Astrocyte (in vitro differentiated cells and primary cell): ENCODE measurements around the gene OCIAD1. TPM values are rescaled to one million over a fixed set of nuclear protein-coding genes. Genes with fewer than 3 reads are reported as not detected.

ENCODE experiments used
- DNase-seq: peaks from one replicate; pipeline ENCODE4 v3.0.0-alpha.2; 2010; ENCODE audit warnings: low read depth
- FAIRE-seq: peaks from 2 replicates; lab custom pipeline; 2011; peaks lifted over from hg19 to GRCh38; lab: Jason Lieb, UNC
- H2AFZ ChIP-seq: 2 replicates; pipeline ENCODE4 v1.6.0; 2012; ENCODE audit warnings: low read depth, low read length, inconsistent platforms
- H3K27ac ChIP-seq: 2 replicates; pipeline ENCODE4 v1.5.1; 2011; ENCODE audit warnings: low read depth, low read length, inconsistent platforms
- H3K27me3 ChIP-seq: 2 replicates; pipeline ENCODE4 v1.6.0; 2011; ENCODE audit warnings: low read length, inconsistent platforms; ENCODE audit not compliant: insufficient read depth
- H3K36me3 ChIP-seq: 2 replicates; pipeline ENCODE4 v1.5.1; 2011; ENCODE audit warnings: low read length, inconsistent platforms; ENCODE audit not compliant: insufficient read depth
- H3K4me1 ChIP-seq: 2 replicates; pipeline ENCODE4 v1.5.1; 2011; ENCODE audit warnings: low read length, inconsistent platforms; ENCODE audit not compliant: insufficient read depth
- H3K4me2 ChIP-seq: 2 replicates; pipeline ENCODE4 v1.6.0; 2012; ENCODE audit warnings: low read length, inconsistent platforms
- H3K4me3 ChIP-seq: 2 replicates; pipeline ENCODE4 v1.5.1; 2011; ENCODE audit warnings: low read depth, mild to moderate bottlenecking, low read length, inconsistent platforms; ENCODE audit not compliant: insufficient read depth
- H3K79me2 ChIP-seq: 2 replicates; pipeline ENCODE4 v1.6.0; 2012; ENCODE audit warnings: mild to moderate bottlenecking, low read length, inconsistent platforms; ENCODE audit not compliant: insufficient read depth
- H3K9ac ChIP-seq: 2 replicates; pipeline ENCODE4 v1.6.0; 2012; ENCODE audit warnings: mild to moderate bottlenecking, low read length, inconsistent platforms
- H3K9me3 ChIP-seq: 2 replicates; pipeline ENCODE4 v1.5.1; 2012; ENCODE audit warnings: low read depth, mild to moderate bottlenecking, low read length, inconsistent platforms; ENCODE audit not compliant: insufficient read depth
- H4K20me1 ChIP-seq: 2 replicates; pipeline ENCODE4 v1.6.0; 2012; ENCODE audit warnings: low read length, inconsistent platforms; ENCODE audit not compliant: insufficient read depth
- H3K27ac Mint-ChIP-seq: one replicate; pipeline ENCODE4 v1.8.0; 2021; ENCODE audit warnings: mild to moderate bottlenecking, mixed read lengths; ENCODE audit not compliant: unreplicated experiment
- H3K27me3 Mint-ChIP-seq: one replicate; pipeline ENCODE4 v1.8.0; 2021; ENCODE audit warnings: low read depth, mixed read lengths; ENCODE audit not compliant: unreplicated experiment
- H3K36me3 Mint-ChIP-seq: one replicate; pipeline ENCODE4 v1.8.0; 2021; ENCODE audit warnings: low read depth, mixed read lengths; ENCODE audit not compliant: unreplicated experiment
- H3K4me1 Mint-ChIP-seq: one replicate; pipeline ENCODE4 v1.8.0; 2021; ENCODE audit warnings: low read depth, mixed read lengths; ENCODE audit not compliant: unreplicated experiment
- H3K4me3 Mint-ChIP-seq: one replicate; pipeline ENCODE4 v1.8.0; 2021; ENCODE audit warnings: mild to moderate bottlenecking, moderate library complexity, mixed read lengths; ENCODE audit not compliant: unreplicated experiment
- H3K9me3 Mint-ChIP-seq: one replicate; pipeline ENCODE4 v1.8.0; 2021; ENCODE audit warnings: mild to moderate bottlenecking, mixed read lengths; ENCODE audit not compliant: unreplicated experiment
- CTCF ChIP-seq: IDR thresholded peaks from 2 replicates; pipeline ENCODE4 v1.5.1; 2011; ENCODE audit warnings: low read depth, mild to moderate bottlenecking, inconsistent platforms, low read length, moderate library complexity; ENCODE audit not compliant: insufficient read depth
- EZH2 ChIP-seq: IDR thresholded peaks from 2 replicates; pipeline ENCODE4 v1.6.1; 2012; ENCODE audit warnings: mild to moderate bottlenecking, low read length, inconsistent platforms; ENCODE audit not compliant: insufficient read depth
- total RNA-seq: library from RNA; stranded (reverse); gene quantifications from 2 replicates; pipeline ENCODE4 v1.2.1, GENCODE V29; 2021

Gene OCIAD1
- total RNA-seq, 1 donor from 2014 or later, result 144 TPM

- H3K27ac Mint-ChIP-seq, result peak overlapping the region; percentile 49
- H3K79me2 ChIP-seq, result peaks cover 29% of the 10 kb centered on the region
- peak overlapping the region; percentile 79 for H3K4me3 Mint-ChIP-seq
- H4K20me1 ChIP-seq, result no peaks in the 10 kb centered on the region
- H3K4me1 ChIP-seq, result peaks cover 52% of the 10 kb centered on the region
- peak overlapping the region; percentile 84 for H3K27ac ChIP-seq
- peak overlapping the region; percentile 32 for H3K4me3 ChIP-seq
- DNase-seq (peak; percentile 51), FAIRE-seq (no peak)
- peak overlapping the region; percentile 94 for H3K4me2 ChIP-seq
- peaks cover 35% of the 10 kb centered on the region for H3K4me1 Mint-ChIP-seq
- no peak for TF ChIP-seq CTCF
- TF ChIP-seq EZH2, result no peak
- peak overlapping the region; percentile 81 for H3K9ac ChIP-seq
- H3K9me3 Mint-ChIP-seq, result no peaks in the 10 kb centered on the region
- no peaks in the 10 kb centered on the region for H3K36me3 Mint-ChIP-seq
- H3K27me3 Mint-ChIP-seq, result no peaks in the 10 kb centered on the region
- no peak overlapping the region for H2AFZ ChIP-seq
- peaks cover 6% of the 10 kb centered on the region for H3K36me3 ChIP-seq
- H3K27me3 ChIP-seq, result no peaks in the 10 kb centered on the region
- H3K9me3 ChIP-seq, result no peaks in the 10 kb centered on the region
Observed at GRCh38 chr4:48904541-48905142, 73.8 kb downstream of the OCIAD1 start.

DNA sequence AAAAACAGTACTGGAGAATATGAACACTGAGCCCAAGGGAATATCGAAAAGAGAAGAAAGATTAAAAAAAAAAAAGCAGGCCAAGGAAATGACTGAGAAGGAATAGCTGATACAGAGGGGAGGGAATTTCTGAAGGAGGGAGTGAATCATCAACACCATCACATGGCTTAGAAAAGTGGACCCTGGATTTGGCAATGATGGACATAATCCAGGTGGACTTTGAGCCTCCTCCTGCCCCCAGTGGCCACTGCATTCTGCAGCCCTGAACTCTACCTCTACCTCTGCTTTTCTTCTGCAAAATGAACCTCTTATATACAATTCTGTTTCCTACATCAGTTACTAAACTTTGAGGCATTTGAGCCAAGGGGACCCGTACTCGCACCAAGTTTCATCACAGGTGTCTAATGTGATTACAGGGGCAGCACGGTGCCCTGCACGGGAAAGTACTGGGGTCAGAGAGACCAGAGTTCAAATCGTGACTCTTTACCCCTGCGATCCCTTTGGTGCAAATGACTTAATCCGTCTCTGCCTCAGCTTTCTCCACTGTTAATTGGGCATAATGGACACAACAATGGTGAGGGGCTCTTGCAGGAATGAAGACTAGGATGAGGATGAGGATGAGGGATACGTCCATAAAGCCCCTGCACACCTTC, 74.6 kb downstream of the OCIAD1 start:
- H3K27ac Mint-ChIP-seq, result peak overlapping the region; percentile 49
- peak; percentile 34 for TF ChIP-seq CTCF
- no peak for TF ChIP-seq EZH2
- FAIRE-seq (no peak), DNase-seq (peak; percentile 70)
- Histone ChIP-seq H3K4me2 (peak overlapping the region; percentile 94), H3K9me3 (no peaks in the 10 kb centered on the region), H3K4me3 (peak overlapping the region; percentile 67), H2AFZ (peak overlapping the region; percentile 91), H3K79me2 (peaks cover 29% of the 10 kb centered on the region), H3K36me3 (peaks cover 6% of the 10 kb centered on the region), H3K4me1 (peaks cover 43% of the 10 kb centered on the region), H3K9ac (peak overlapping the region; percentile 81), H3K27ac (peak overlapping the region; percentile 84), H4K20me1 (no peaks in the 10 kb centered on the region), H3K27me3 (no peaks in the 10 kb centered on the region)
- no peaks in the 10 kb centered on the region for H3K9me3 Mint-ChIP-seq
- no peaks in the 10 kb centered on the region for H3K36me3 Mint-ChIP-seq
- H3K4me3 Mint-ChIP-seq, result peak overlapping the region; percentile 79
- H3K27me3 Mint-ChIP-seq, result no peaks in the 10 kb centered on the region
- H3K4me1 Mint-ChIP-seq, result peaks cover 28% of the 10 kb centered on the region
